Spleen (tissue), 11 donors: ENCODE results near the gene CYTIP. TPM values are rescaled to one million over a fixed set of nuclear protein-coding genes. Genes with fewer than 3 reads are reported as not detected.

Source experiments
- DNase-seq: peaks from one replicate; pipeline ENCODE4 v3.0.0-alpha.2; 2020
- H3K27ac ChIP-seq, 8 donors: fragments of 200-600 bp; sonication (generic) in 7 of 8; 1 replicate in 4 of 8; 2 replicates in 4 of 8; pipeline versions ENCODE4 v1.5.0 to v1.8.0; 2016 to 2021; ENCODE audit warnings: inconsistent platforms in 4 of 8, mild to moderate bottlenecking in 4 of 8, moderate library complexity in 1 of 8
- H3K27me3 ChIP-seq, 7 donors: fragments of 200-600 bp; sonication (generic) in 6 of 7; replicated peaks in 1 of 7; 1 replicate in 4 of 7; 2 replicates in 3 of 7; pipeline versions ENCODE4 v1.5.0 to v1.8.0; 2016 to 2021; ENCODE audit warnings: inconsistent platforms in 3 of 7, mild to moderate bottlenecking in 1 of 7
- H3K36me3 ChIP-seq, 6 donors: fragments of 200-600 bp; sonication (generic) in 5 of 6; 1 replicate in 4 of 6; 2 replicates in 2 of 6; pipeline versions ENCODE4 v1.5.0 to v1.8.0; 2016 to 2021; ENCODE audit warnings: inconsistent platforms in 2 of 6
- H3K4me1 ChIP-seq, 6 donors: fragments of 200-600 bp; sonication (generic) in 5 of 6; 1 replicate in 3 of 6; 2 replicates in 3 of 6; pipeline versions ENCODE4 v1.5.0 to v1.8.0; 2016 to 2021; ENCODE audit warnings: inconsistent platforms in 3 of 6
- H3K4me3 ChIP-seq, 8 donors: fragments of 200-600 bp; sonication (generic) in 7 of 8; 1 replicate in 4 of 8; 2 replicates in 4 of 8; pipeline versions ENCODE4 v1.5.0 to v1.8.0; 2016 to 2021; ENCODE audit warnings: inconsistent platforms in 4 of 8, mild to moderate bottlenecking in 4 of 8, moderate library complexity in 2 of 8
- H3K9me3 ChIP-seq, 8 donors: fragments of 200-600 bp; sonication (generic) in 7 of 8; 1 replicate in 4 of 8; 2 replicates in 4 of 8; pipeline versions ENCODE4 v1.5.0 to v1.8.0; 2016 to 2021; ENCODE audit warnings: inconsistent platforms in 4 of 8
- POLR2A ChIP-seq, 3 donors: fragments of 450-650 bp; IDR thresholded peaks; one replicate each; pipeline ENCODE4 v1.5.1; 2017; ENCODE audit warnings: antibody characterized with exemption in 3 of 3, mild to moderate bottlenecking in 1 of 3
- POLR2AphosphoS5 ChIP-seq, 3 donors: sonication (generic); formaldehyde crosslinking; IDR thresholded peaks; one replicate each; pipeline ENCODE4 v1.5.1; 2017; ENCODE audit warnings: antibody characterized with exemption in 3 of 3
- WGBS, 5 donors: extraction: QIAGEN DNeasy Blood & Tissue Kit in 3 of 5; methylation state at CpG; one replicate each; pipeline versions ENCODE4 v1.1.5 to v1.1.7; 2013 to 2018; 5-methylcytosine and 5-hydroxymethylcytosine counted together
- intact Hi-C: fragments of 100-400 bp; cut with DNase I; formaldehyde crosslinking; loops from one replicate; pipeline ENCODE4 v1.15.0; 2023; ENCODE audit warnings: low total_unique reads
- polyA plus RNA-seq, 3 donors: library from polyadenylated mRNA; stranded (reverse); fragments of 200-250 nt; gene quantifications; one replicate each; pipeline ENCODE4 v1.2.1, GENCODE V29; 2013
- total RNA-seq, 7 donors: library from RNA; depleted of rRNA in 3 of 7; stranded (reverse); fragments of >200 nt in 3 of 7; fragmentation: NEBNext Ultra II Directional in 4 of 7; extraction: Animal tissue kit (Norgen Biotek cat#: 25700) in 4 of 7; gene quantifications; one replicate each; pipeline versions ENCODE4 v1.1.0 to v1.2.1, GENCODE V29; 2016 to 2021
- TF ChIP-seq, protein P1 (sequence below), 11 experiments: fragments of 200-600 bp in 7 of 11; fragments of 450-650 bp in 4 of 11; sonication (generic) in 4 of 11; IDR thresholded peaks in 8 of 11; conservative IDR thresholded peaks in 3 of 11; 1 replicate in 7 of 11; 2 replicates in 4 of 11; pipeline versions ENCODE4 v1.4.0 to v1.8.0; 2016 to 2021; ENCODE audit warnings: antibody characterized with exemption in 11 of 11, inconsistent platforms in 4 of 11, mild to moderate bottlenecking in 1 of 11
- donor health status: healthy with polysubstance abuse.
- donor health status: DM: no; HTN: no; CAD: no; lungs with moderate emphysema.
- donor health status: DM: no; HTN: no; CAD: no.
- donor health status: Bipolar disorder and iron deficiency.
- donor health status: healthy.
- donor health status: DM: no; HTN: no; CAD: no.
- donor health status: DM: yes; HTN: yes; CAD: no.

CYTIP gene
- total and polyA plus RNA-seq, 10 donors = 27.3 to 135 (median 101) TPM

GRCh38 chr2:157415591-157416101 is 28.2 kb downstream of the CYTIP start:
- TF ChIP-seq, protein P1, sequence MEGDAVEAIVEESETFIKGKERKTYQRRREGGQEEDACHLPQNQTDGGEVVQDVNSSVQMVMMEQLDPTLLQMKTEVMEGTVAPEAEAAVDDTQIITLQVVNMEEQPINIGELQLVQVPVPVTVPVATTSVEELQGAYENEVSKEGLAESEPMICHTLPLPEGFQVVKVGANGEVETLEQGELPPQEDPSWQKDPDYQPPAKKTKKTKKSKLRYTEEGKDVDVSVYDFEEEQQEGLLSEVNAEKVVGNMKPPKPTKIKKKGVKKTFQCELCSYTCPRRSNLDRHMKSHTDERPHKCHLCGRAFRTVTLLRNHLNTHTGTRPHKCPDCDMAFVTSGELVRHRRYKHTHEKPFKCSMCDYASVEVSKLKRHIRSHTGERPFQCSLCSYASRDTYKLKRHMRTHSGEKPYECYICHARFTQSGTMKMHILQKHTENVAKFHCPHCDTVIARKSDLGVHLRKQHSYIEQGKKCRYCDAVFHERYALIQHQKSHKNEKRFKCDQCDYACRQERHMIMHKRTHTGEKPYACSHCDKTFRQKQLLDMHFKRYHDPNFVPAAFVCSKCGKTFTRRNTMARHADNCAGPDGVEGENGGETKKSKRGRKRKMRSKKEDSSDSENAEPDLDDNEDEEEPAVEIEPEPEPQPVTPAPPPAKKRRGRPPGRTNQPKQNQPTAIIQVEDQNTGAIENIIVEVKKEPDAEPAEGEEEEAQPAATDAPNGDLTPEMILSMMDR (IDR thresholded peaks at IDR 0.05 in 8 of 11, conservative IDR thresholded peaks at IDR 0.05 in 3 of 11) = no peak
- TF ChIP-seq POLR2AphosphoS5 (IDR thresholded peaks at IDR 0.05) (peak in 1 of 3 donors; percentile 73), POLR2A (IDR thresholded peaks at IDR 0.05) (no peak)
- WGBS, 5 donors = 71 to 85% (median 80%) methylated on average over 13 of the region's 13 CpGs
- peak; percentile 69 for DNase-seq
- H3K27ac ChIP-seq = peak overlapping the region; percentile 27 to 94 (median 88)
- intact Hi-C loops = no loop called here
- peaks cover 0 to 76% (median 8%) of the 10 kb centered on the region in 6 donors for H3K36me3 ChIP-seq
- H3K27me3 ChIP-seq = no peaks in the 10 kb centered on the region
- peak overlapping the region in 1 of 8 donors; percentile 19 for H3K4me3 ChIP-seq
- H3K4me1 ChIP-seq = peaks cover 43 to 100% (median 93%) of the 10 kb centered on the region in 6 donors
- H3K9me3 ChIP-seq = no peaks in the 10 kb centered on the region

- intact Hi-C loops = no loop called here
- H3K4me1 ChIP-seq = peaks cover 35 to 88% (median 81%) of the 10 kb centered on the region in 6 donors
- peak in 1 of 3 donors; percentile 34 for TF ChIP-seq POLR2AphosphoS5 (IDR thresholded peaks at IDR 0.05)
- TF ChIP-seq, protein P1 (IDR thresholded peaks at IDR 0.05 in 8 of 11, conservative IDR thresholded peaks at IDR 0.05 in 3 of 11) = no peak
- peaks cover 0 to 60% (median 8%) of the 10 kb centered on the region in 6 donors for H3K36me3 ChIP-seq
- H3K9me3 ChIP-seq = no peaks in the 10 kb centered on the region
- H3K27ac ChIP-seq = peak overlapping the region; percentile 54 to 94 (median 88)
- H3K27me3 ChIP-seq = no peaks in the 10 kb centered on the region
- DNase-seq = no peak
- WGBS, 5 donors = 58 to 67% (median 65%) methylated on average over 1 of the region's 1 CpG
- no peak overlapping the region for H3K4me3 ChIP-seq
Measured at GRCh38 chr2:157414050-157414449, 29.8 kb downstream of the CYTIP start.

DNA sequence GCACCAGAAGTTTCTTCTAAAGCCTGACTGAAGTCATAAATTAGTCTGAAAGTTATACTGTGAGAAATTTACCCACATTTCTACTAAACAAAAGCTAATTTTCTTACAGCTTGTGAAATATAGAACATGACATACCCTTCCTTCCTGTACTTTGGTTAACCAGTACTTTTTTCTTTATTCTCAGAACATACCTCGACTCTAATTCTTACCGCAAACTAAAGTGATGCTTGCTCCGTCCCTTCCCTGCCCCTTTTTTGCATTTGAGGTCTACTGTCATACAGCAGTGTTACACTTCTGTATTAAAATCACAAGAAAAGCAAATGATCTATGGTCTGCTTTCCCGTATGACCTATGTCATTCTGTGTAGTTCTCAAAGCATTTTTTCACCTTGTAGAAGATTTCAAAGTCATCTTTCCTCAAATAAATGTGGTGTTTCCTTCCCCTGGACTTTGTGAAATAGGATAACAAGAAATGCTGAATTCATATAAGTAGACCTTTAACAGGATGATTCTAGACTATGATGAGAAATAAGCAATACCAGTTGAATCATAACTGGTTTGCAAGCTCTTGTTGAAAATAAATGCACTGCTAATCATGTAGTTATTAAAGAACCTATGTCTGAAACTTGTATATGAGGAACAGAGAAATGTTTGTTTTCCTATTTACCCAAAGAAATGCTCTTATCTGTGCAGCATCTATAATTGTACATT is 30.4 kb downstream of the CYTIP start:
- WGBS, 5 donors = 15 to 26% (median 21%) methylated on average over 4 of the region's 4 CpGs
- no peaks in the 10 kb centered on the region for H3K27me3 ChIP-seq
- peak in 1 of 3 donors; percentile 48 for TF ChIP-seq POLR2A (IDR thresholded peaks at IDR 0.05)
- TF ChIP-seq, protein P1 (IDR thresholded peaks at IDR 0.05 in 8 of 11, conservative IDR thresholded peaks at IDR 0.05 in 3 of 11) = no peak
- peak in 1 of 3 donors; percentile 87 for TF ChIP-seq POLR2AphosphoS5 (IDR thresholded peaks at IDR 0.05)
- H3K4me1 ChIP-seq = peaks cover 29 to 82% (median 75%) of the 10 kb centered on the region in 6 donors
- no peak for DNase-seq
- H3K27ac ChIP-seq = peak overlapping the region; percentile 54 to 94 (median 88)
- H3K9me3 ChIP-seq = no peaks in the 10 kb centered on the region
- H3K4me3 ChIP-seq = no peak overlapping the region
- intact Hi-C loops = no loop called here
- peaks cover 0 to 56% (median 8%) of the 10 kb centered on the region in 6 donors for H3K36me3 ChIP-seq
